Ascending aorta (tissue), 2 donors: ENCODE results near the gene OR8A1. TPM values are rescaled to one million over a fixed set of nuclear protein-coding genes. Genes with fewer than 3 reads are reported as not detected.
A peak's percentile ranks its signal among the peaks of the same experiment; 100 is the strongest.

ENCODE experiments used
- DNase-seq, 2 donors: peaks; one replicate each; pipeline ENCODE4 v3.0.0-alpha.2; 2019; ENCODE audit warnings: low spot score in 2 of 2
- H3K27ac ChIP-seq, 2 donors: fragments of 200-600 bp; sonication (generic); one replicate each; pipeline ENCODE4 v1.5.1; 2016 to 2017; ENCODE audit warnings: mild to moderate bottlenecking in 1 of 2
- H3K27me3 ChIP-seq: fragments of 200-600 bp; sonication (generic); one replicate; pipeline ENCODE4 v1.5.1; 2017
- H3K36me3 ChIP-seq, 2 donors: fragments of 200-600 bp; sonication (generic); one replicate each; pipeline ENCODE4 v1.5.1; 2016
- H3K4me1 ChIP-seq, 2 donors: fragments of 200-600 bp; sonication (generic); one replicate each; pipeline ENCODE4 v1.5.1; 2016 to 2017; ENCODE audit warnings: mild to moderate bottlenecking in 1 of 2
- H3K4me3 ChIP-seq, 2 donors: fragments of 200-600 bp; sonication (generic); one replicate each; pipeline ENCODE4 v1.5.1; 2016 to 2017; ENCODE audit warnings: mild to moderate bottlenecking in 1 of 2
- H3K9me3 ChIP-seq, 2 donors: fragments of 200-600 bp; sonication (generic); one replicate each; pipeline ENCODE4 v1.5.1; 2016
- CTCF ChIP-seq, 3 experiments: fragments of 200-600 bp in 2 of 3; fragments of 450-650 bp in 1 of 3; sonication (generic) in 2 of 3; IDR thresholded peaks; one replicate each; pipeline ENCODE4 v1.5.1; 2016 to 2019; ENCODE audit warnings: antibody characterized with exemption in 3 of 3, mild to moderate bottlenecking in 1 of 3, moderate library complexity in 1 of 3
- intact Hi-C: fragments of 100-400 bp; cut with DNase I; formaldehyde crosslinking; loops from one replicate; pipeline ENCODE4 v1.15.1; 2023
- total RNA-seq: library from RNA; depleted of rRNA; stranded (reverse); fragments of >200 nt; gene quantifications from one replicate; pipeline ENCODE4 v1.1.0, GENCODE V29; 2016

Gene OR8A1
- not detected for total RNA-seq

GRCh38 chr11:124569697-124570096 lies at the start of gene OR8A1:
Gene OR8A1, plus strand, starts transcription at chr11:124569997. Its CDS starts 123 bp downstream, at chr11:124570120.
- Histone ChIP-seq H3K27me3 (no peaks in the 10 kb centered on the region), H3K36me3 (no peaks in the 10 kb centered on the region), H3K4me3 (no peak within 1 kb of the TSS), H3K27ac (no peak within 1 kb of the TSS), H3K4me1 (no peaks in the 10 kb centered on the region), H3K9me3 (no peaks in the 10 kb centered on the region)
- DNase-seq = no peak
- TF ChIP-seq CTCF (IDR thresholded peaks at IDR 0.05) = no peak
- intact Hi-C loops = no loop called here

- no peak for DNase-seq
- no peak for TF ChIP-seq CTCF (IDR thresholded peaks at IDR 0.05)
- Histone ChIP-seq H3K9me3 (no peaks in the 10 kb centered on the region), H3K36me3 (no peaks in the 10 kb centered on the region), H3K27me3 (no peaks in the 10 kb centered on the region), H3K27ac (no peak overlapping the region), H3K4me1 (no peaks in the 10 kb centered on the region), H3K4me3 (no peak overlapping the region)
- intact Hi-C loops = no loop called here
These were observed 49.3 kb upstream of the OR8A1 start for GRCh38 chr11:124520550-124520854.

DNA sequence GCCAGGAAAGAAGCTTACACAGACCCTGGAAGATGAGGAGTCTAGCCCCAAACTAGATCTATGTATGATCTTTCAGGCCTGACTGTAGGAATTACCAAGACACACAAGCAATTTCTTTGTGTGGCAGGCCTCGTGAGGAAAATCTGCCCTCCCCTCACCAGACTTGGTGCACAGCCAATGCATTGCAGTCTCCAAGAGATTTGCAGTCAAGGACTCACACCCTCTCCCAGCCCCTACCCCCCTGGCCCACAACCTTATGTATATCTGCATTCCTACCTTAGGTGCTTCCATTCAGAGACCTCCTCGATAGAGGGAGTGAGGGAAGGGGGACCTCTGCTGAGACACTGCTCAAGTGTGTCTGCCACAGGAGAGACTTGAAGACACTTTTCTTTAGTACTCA lies 36.2 kb upstream of the OR8A1 start:
- H3K4me1 ChIP-seq = no peaks in the 10 kb centered on the region
- H3K9me3 ChIP-seq = no peaks in the 10 kb centered on the region
- H3K36me3 ChIP-seq = no peaks in the 10 kb centered on the region
- no peak overlapping the region for H3K4me3 ChIP-seq
- no peak for TF ChIP-seq CTCF (IDR thresholded peaks at IDR 0.05)
- DNase-seq = no peak
- no peak overlapping the region for H3K27ac ChIP-seq
- intact Hi-C loops = no loop called here
- no peaks in the 10 kb centered on the region for H3K27me3 ChIP-seq

- no peak for TF ChIP-seq CTCF (IDR thresholded peaks at IDR 0.05)
- intact Hi-C loops = no loop called here
- no peaks in the 10 kb centered on the region for H3K9me3 ChIP-seq
These were observed 35.7 kb upstream of the OR8A1 start for GRCh38 chr11:124534051-124534450.

DNA sequence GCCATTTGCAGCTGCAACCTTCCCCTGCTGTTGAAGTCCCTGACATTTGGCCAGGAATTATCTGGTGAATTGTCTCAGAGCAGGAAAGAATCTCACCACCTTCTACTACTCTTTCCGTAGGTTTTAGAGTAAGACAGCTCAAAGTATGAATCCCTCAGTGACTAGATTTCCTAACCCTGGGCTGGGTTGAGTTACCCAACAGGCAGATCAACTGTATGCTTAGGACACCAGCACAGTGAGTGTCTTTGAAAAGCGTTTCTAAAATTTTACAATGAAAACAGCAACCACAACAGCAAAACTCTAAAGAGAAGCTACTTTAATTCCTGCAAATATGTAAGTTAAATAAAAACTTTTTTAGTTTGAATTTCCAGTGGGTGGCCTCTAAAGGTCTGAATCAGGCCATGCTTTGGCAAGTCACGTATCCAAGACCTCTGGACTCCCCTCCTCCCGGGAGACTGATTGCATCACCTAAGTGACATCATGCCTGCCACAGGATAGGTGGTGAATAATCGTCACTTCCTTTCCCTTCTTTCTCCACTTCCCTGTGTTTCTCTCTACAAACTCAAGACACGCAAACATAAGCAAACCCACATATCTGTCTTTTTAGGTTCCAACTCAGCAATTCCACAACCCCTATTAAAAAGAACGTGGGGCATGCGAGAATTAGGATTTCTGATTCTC lies 34.1 kb upstream of the OR8A1 start:
- no peaks in the 10 kb centered on the region for H3K4me1 ChIP-seq
- no peaks in the 10 kb centered on the region for H3K9me3 ChIP-seq
- H3K4me3 ChIP-seq = no peak overlapping the region
- H3K36me3 ChIP-seq = no peaks in the 10 kb centered on the region
- H3K27ac ChIP-seq = no peak overlapping the region
- H3K27me3 ChIP-seq = no peaks in the 10 kb centered on the region
- no peak for TF ChIP-seq CTCF (IDR thresholded peaks at IDR 0.05)
- DNase-seq = no peak
- intact Hi-C loops = no loop called here

More at GRCh38 chr11:124534051-124534450, 35.7 kb upstream of the OR8A1 start:
- Histone ChIP-seq H3K4me1 (no peaks in the 10 kb centered on the region), H3K4me3 (no peak overlapping the region), H3K27me3 (no peaks in the 10 kb centered on the region), H3K36me3 (no peaks in the 10 kb centered on the region), H3K27ac (no peak overlapping the region)
- no peak for DNase-seq

DNA sequence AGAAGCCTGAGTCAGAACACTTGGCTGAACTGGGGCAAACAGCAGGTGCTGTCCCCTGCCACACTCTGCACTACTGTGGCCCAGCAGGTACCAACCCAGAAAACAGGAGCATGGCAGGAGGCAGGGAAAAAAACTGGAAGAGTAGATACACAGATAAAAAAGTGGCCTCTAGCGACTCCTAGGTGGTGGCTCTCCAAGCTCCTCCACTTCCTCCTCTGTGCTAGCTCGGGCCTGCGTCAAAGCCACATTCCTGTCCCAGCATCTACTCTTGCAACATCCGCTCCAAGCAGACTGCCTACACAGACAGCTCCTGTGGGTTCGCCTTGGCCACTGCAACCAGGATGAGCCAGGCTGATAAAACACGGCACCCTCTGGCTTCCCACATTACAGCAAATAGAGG lies 33.3 kb upstream of the OR8A1 start:
- no peaks in the 10 kb centered on the region for H3K4me1 ChIP-seq
- H3K27ac ChIP-seq = no peak overlapping the region
- H3K9me3 ChIP-seq = no peaks in the 10 kb centered on the region
- intact Hi-C loops = no loop called here
- H3K4me3 ChIP-seq = no peak overlapping the region
- no peaks in the 10 kb centered on the region for H3K27me3 ChIP-seq
- peak in 1 of 2 donors; percentile 78 for DNase-seq
- H3K36me3 ChIP-seq = no peaks in the 10 kb centered on the region
- TF ChIP-seq CTCF (IDR thresholded peaks at IDR 0.05) = no peak
